K562 (cell line): ENCODE data around the gene DLX4.

ENCODE experiments used
- ADNP ChIP-seq: fragments of 200-800 bp; sonication (Bioruptor generic); IDR thresholded peaks from 2 replicates; pipeline ENCODE4 v1.6.1; 2016; ENCODE audit warnings: missing genetic modification characterization, missing compliant biosample characterization
- CC2D1A ChIP-seq: fragments of 450-650 bp; IDR thresholded peaks from 2 replicates; pipeline ENCODE4 v1.6.1; 2017; ENCODE audit warnings: mild to moderate bottlenecking
- CTCF ChIP-seq, 3 experiments: IDR thresholded peaks in 2 of 3; conservative IDR thresholded peaks in 1 of 3; 2 replicates each; pipeline ENCODE4 v1.5.1; 2011 to 2012; ENCODE audit warnings: low read length in 3 of 3, mild to moderate bottlenecking in 3 of 3, control low read depth in 2 of 3, improper control_type of control experiment in 1 of 3, inconsistent platforms in 1 of 3, low read depth in 1 of 3, mixed read lengths in 1 of 3, moderate library complexity in 1 of 3; ENCODE audit not compliant: insufficient read depth in 2 of 3
- EP300 ChIP-seq: IDR thresholded peaks from 2 replicates; pipeline ENCODE4 v1.6.1; 2012; ENCODE audit warnings: low read length, improper control_type of control experiment
- ETV5 ChIP-seq: sonication (generic); formaldehyde crosslinking; IDR thresholded peaks from 2 replicates; pipeline ENCODE4 v1.4.0; 2020; ENCODE audit warnings: low read depth, mild to moderate bottlenecking, missing genetic modification reagents
- MXI1 ChIP-seq: IDR thresholded peaks from 2 replicates; pipeline ENCODE4 v1.6.1; 2011; ENCODE audit warnings: low read depth, mild to moderate bottlenecking, improper control_type of control experiment, low read length
- PML ChIP-seq: IDR thresholded peaks from 2 replicates; pipeline ENCODE4 v1.6.1; 2012; ENCODE audit warnings: low read length, inconsistent platforms
- RFX5 ChIP-seq: IDR thresholded peaks from 2 replicates; pipeline ENCODE4 v1.6.1; 2011; ENCODE audit warnings: low read depth, mild to moderate bottlenecking, improper control_type of control experiment, low read length
- SNIP1 ChIP-seq: fragments of 450-650 bp; IDR thresholded peaks from 2 replicates; pipeline ENCODE4 v1.7.1; 2017; ENCODE audit warnings: low read depth, mild to moderate bottlenecking
- USF2 ChIP-seq: sonication (generic); formaldehyde crosslinking; IDR thresholded peaks from 2 replicates; pipeline ENCODE4 v1.5.0; 2020; ENCODE audit warnings: missing genetic modification reagents
- ZNF354B ChIP-seq: fragments of 250-450 bp; sonication (Bioruptor Pico); IDR thresholded peaks from 2 replicates; pipeline ENCODE4 v1.4.0; 2020

- no peak for TF ChIP-seq CC2D1A
- TF ChIP-seq ETV5 (CRISPR knock-in tag), result no peak
- no peak for TF ChIP-seq MXI1
- no peak for TF ChIP-seq USF2
- TF ChIP-seq ZNF354B (CRISPR knock-in tag), result no peak
- TF ChIP-seq PML, result no peak
- no peak for TF ChIP-seq ADNP
- TF ChIP-seq RFX5, result no peak
- no peak for TF ChIP-seq CTCF (IDR thresholded peaks at IDR 0.05 in 2 of 3, conservative IDR thresholded peaks at IDR 0.05 in 1 of 3; ENCODE audit: insufficient read depth in 2 of 3, low read depth in 1 of 3, low read length in 3 of 3)
- no peak for TF ChIP-seq SNIP1
- TF ChIP-seq EP300, result no peak
Measured at GRCh38 chr17:49936386-49936785, 32.6 kb upstream of the DLX4 start.
